ENCODE measurements around the gene AKR1B1. TPM values are rescaled to one million over a fixed set of nuclear protein-coding genes. Genes with fewer than 3 reads are reported as not detected.

Gene AKR1B1
- total RNA-seq, 1 donor from 2014 or later: 61.8 TPM

DNA sequence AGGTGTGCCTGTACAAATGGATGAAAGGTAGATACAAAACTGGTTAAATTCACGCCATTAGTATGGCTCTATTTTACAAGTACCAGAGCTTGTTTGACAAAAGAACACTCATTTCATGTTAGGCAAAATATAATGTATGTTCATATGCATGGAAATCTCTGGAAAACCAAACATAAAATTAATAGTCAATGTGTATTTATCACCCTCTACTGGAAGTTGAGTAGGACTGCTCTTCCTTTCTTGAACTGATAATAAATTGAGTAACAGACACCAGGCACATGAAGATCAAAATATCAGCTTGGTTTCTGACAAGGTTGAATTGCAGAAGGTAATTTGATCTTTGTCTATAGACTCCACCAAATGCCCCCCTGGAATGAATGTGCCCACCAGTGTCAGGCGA lies 19.8 kb upstream of the AKR1B1 start:
- Mint-ChIP-seq H3K4me1 (ENCODE audit: unreplicated experiment) (peaks cover 14% of the 10 kb centered on the region), H3K36me3 (ENCODE audit: unreplicated experiment) (no peaks in the 10 kb centered on the region), H3K27ac (ENCODE audit: unreplicated experiment) (no peak overlapping the region), H3K4me3 (ENCODE audit: unreplicated experiment) (no peak overlapping the region), H3K9me3 (ENCODE audit: unreplicated experiment) (peaks cover 4% of the 10 kb centered on the region), H3K27me3 (ENCODE audit: unreplicated experiment) (no peaks in the 10 kb centered on the region)
- DNase-seq (ENCODE audit: extremely low spot score, unreplicated experiment): no peak
- TF ChIP-seq, protein P1, sequence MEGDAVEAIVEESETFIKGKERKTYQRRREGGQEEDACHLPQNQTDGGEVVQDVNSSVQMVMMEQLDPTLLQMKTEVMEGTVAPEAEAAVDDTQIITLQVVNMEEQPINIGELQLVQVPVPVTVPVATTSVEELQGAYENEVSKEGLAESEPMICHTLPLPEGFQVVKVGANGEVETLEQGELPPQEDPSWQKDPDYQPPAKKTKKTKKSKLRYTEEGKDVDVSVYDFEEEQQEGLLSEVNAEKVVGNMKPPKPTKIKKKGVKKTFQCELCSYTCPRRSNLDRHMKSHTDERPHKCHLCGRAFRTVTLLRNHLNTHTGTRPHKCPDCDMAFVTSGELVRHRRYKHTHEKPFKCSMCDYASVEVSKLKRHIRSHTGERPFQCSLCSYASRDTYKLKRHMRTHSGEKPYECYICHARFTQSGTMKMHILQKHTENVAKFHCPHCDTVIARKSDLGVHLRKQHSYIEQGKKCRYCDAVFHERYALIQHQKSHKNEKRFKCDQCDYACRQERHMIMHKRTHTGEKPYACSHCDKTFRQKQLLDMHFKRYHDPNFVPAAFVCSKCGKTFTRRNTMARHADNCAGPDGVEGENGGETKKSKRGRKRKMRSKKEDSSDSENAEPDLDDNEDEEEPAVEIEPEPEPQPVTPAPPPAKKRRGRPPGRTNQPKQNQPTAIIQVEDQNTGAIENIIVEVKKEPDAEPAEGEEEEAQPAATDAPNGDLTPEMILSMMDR (IDR thresholded peaks at IDR 0.05): no peak

DNA sequence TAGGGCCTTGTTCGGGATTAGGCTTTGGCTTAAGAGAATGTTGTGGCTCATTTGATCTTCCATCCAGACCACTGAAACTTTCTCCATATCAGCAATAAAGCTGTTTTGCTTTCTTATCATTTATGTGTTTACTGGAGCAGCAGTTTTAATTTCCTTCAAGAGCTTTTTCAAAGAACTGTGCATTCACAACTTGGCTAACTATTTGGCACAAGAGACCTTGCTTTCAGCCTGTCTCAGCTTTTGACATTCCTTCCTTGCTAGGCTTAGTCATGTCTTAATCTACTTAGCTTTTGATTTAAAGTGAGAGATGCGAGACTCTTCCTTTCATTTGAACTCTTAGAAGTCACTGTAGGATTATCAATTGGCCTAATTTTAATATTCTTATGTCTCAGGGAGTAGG lies 19.1 kb upstream of the AKR1B1 start:
- DNase-seq (ENCODE audit: extremely low spot score, unreplicated experiment): no peak
- Mint-ChIP-seq H3K27me3 (ENCODE audit: unreplicated experiment) (no peaks in the 10 kb centered on the region), H3K9me3 (ENCODE audit: unreplicated experiment) (peaks cover 4% of the 10 kb centered on the region), H3K36me3 (ENCODE audit: unreplicated experiment) (no peaks in the 10 kb centered on the region), H3K27ac (ENCODE audit: unreplicated experiment) (no peak overlapping the region), H3K4me3 (ENCODE audit: unreplicated experiment) (no peak overlapping the region), H3K4me1 (ENCODE audit: unreplicated experiment) (peaks cover 15% of the 10 kb centered on the region)
- TF ChIP-seq, protein P1 (IDR thresholded peaks at IDR 0.05): no peak

DNA sequence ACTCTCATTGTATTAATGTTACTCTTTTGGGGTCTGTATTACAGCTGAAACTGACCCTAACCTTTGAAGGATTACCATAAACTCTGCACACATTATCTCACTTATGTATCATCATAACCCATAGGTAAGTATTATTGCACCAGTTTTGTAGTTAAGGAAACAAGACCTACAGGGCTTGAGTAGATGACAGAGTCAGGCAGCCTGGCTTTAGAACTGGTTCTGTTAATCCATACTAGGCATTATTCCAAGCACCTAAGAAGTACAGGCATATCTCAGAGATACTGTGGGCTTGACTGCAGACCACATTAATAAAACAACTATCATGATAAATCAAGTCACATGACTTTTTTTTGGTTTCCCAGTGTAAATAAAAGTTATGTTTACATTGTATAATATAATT lies 17.1 kb upstream of the AKR1B1 start:
- no peak for DNase-seq (ENCODE audit: extremely low spot score, unreplicated experiment)
- H3K4me1 Mint-ChIP-seq (ENCODE audit: unreplicated experiment): peaks cover 13% of the 10 kb centered on the region
- H3K27ac Mint-ChIP-seq (ENCODE audit: unreplicated experiment): no peak overlapping the region
- TF ChIP-seq, protein P1 (IDR thresholded peaks at IDR 0.05): no peak
- no peak overlapping the region for H3K4me3 Mint-ChIP-seq (ENCODE audit: unreplicated experiment)
- no peaks in the 10 kb centered on the region for H3K27me3 Mint-ChIP-seq (ENCODE audit: unreplicated experiment)
- H3K36me3 Mint-ChIP-seq (ENCODE audit: unreplicated experiment): no peaks in the 10 kb centered on the region
- peaks cover 4% of the 10 kb centered on the region for H3K9me3 Mint-ChIP-seq (ENCODE audit: unreplicated experiment)

DNA sequence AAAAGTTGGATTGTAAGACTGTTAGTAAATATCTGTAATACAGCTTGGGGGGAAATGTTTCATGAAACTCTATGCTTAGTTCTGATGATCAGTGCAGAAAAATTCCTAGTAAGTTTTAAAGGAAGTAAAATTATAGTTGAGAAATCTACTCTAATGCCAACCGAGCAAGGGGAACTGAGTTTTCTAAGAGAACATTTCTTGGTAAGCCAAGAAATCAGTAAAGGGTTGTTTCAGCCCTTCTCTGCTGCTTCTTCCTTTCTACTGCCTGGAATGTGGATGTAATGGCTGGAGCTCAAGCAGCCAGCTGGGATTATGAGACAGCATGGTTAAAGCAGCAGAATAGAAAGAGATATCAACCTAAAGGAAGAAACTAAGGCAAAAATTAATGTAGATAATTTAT lies 15.9 kb upstream of the AKR1B1 start:
- Mint-ChIP-seq H3K4me1 (ENCODE audit: unreplicated experiment) (peaks cover 6% of the 10 kb centered on the region), H3K4me3 (ENCODE audit: unreplicated experiment) (no peak overlapping the region), H3K27ac (ENCODE audit: unreplicated experiment) (no peak overlapping the region), H3K9me3 (ENCODE audit: unreplicated experiment) (peaks cover 4% of the 10 kb centered on the region), H3K27me3 (ENCODE audit: unreplicated experiment) (no peaks in the 10 kb centered on the region), H3K36me3 (ENCODE audit: unreplicated experiment) (no peaks in the 10 kb centered on the region)
- no peak for DNase-seq (ENCODE audit: extremely low spot score, unreplicated experiment)
- TF ChIP-seq, protein P1 (IDR thresholded peaks at IDR 0.05): no peak

DNA sequence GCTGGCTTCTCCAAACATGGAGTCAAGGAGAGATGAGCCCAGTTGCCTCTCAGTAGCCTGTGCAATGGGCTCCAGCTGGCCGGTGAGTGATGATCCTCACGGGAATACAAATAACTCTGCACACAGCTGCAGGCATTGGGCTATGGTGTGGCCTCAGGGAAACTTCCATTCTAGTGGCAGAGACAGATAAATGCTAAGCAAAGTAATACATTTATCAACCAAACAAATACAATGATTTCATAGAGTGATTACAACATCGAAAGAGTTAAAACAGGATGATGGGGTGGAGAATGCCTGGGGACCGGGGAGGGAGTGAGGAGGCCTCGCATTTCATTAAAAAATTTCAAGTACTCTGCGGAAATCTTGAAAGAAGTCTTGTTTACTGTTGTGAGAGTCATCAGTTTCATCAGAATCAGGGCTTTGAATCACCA lies 15.0 kb upstream of the AKR1B1 start:
- no peak for DNase-seq (ENCODE audit: extremely low spot score, unreplicated experiment)
- peaks cover 4% of the 10 kb centered on the region for H3K9me3 Mint-ChIP-seq (ENCODE audit: unreplicated experiment)
- H3K27me3 Mint-ChIP-seq (ENCODE audit: unreplicated experiment): no peaks in the 10 kb centered on the region
- H3K36me3 Mint-ChIP-seq (ENCODE audit: unreplicated experiment): no peaks in the 10 kb centered on the region
- no peak overlapping the region for H3K4me3 Mint-ChIP-seq (ENCODE audit: unreplicated experiment)
- TF ChIP-seq, protein P1 (IDR thresholded peaks at IDR 0.05): no peak
- H3K27ac Mint-ChIP-seq (ENCODE audit: unreplicated experiment): no peak overlapping the region
- peaks cover 6% of the 10 kb centered on the region for H3K4me1 Mint-ChIP-seq (ENCODE audit: unreplicated experiment)
